Metanephros (tissue), 2 donors: ENCODE results near the gene CEACAM20. TPM values are rescaled to one million over a fixed set of nuclear protein-coding genes. Genes with fewer than 3 reads are reported as not detected.

Experiments used
- small RNA-seq: library from RNA; depleted of rRNA; stranded (forward); fragments of <200 nt; gene quantifications from one replicate; pipeline ENCODE3, GENCODE V24; 2014; ENCODE audit warnings: low replicate concordance
- total RNA-seq: library from RNA; depleted of rRNA; stranded (reverse); fragments of >200 nt; gene quantifications from one replicate; pipeline ENCODE4 v1.2.3, GENCODE V29; 2014

The CEACAM20 gene
- not detected for total RNA-seq

DNA sequence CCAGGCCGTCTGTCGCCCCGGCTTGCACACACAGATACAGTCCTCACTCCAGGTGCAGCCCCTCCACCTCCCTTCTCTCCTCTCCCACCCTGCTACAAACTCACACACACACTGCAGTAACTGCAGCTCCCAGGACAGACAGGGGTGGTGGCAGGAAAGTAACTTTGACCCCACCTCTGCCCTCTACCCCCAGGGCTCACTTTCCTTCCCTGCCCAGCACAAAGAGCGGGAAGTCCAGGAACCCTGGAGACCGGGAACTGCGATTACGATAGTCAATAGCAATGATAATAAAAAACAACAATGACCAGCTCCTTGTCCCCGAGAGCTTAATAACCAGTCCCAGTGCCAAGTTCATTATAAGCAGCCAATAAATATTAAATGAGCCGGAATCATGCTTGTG lies at the start of gene CEACAM20:
Gene CEACAM20 (minus strand): TSS at position 140 of the 400 bp plus-strand sequence. CDS start 166 bp downstream, outside the sequence.

DNA sequence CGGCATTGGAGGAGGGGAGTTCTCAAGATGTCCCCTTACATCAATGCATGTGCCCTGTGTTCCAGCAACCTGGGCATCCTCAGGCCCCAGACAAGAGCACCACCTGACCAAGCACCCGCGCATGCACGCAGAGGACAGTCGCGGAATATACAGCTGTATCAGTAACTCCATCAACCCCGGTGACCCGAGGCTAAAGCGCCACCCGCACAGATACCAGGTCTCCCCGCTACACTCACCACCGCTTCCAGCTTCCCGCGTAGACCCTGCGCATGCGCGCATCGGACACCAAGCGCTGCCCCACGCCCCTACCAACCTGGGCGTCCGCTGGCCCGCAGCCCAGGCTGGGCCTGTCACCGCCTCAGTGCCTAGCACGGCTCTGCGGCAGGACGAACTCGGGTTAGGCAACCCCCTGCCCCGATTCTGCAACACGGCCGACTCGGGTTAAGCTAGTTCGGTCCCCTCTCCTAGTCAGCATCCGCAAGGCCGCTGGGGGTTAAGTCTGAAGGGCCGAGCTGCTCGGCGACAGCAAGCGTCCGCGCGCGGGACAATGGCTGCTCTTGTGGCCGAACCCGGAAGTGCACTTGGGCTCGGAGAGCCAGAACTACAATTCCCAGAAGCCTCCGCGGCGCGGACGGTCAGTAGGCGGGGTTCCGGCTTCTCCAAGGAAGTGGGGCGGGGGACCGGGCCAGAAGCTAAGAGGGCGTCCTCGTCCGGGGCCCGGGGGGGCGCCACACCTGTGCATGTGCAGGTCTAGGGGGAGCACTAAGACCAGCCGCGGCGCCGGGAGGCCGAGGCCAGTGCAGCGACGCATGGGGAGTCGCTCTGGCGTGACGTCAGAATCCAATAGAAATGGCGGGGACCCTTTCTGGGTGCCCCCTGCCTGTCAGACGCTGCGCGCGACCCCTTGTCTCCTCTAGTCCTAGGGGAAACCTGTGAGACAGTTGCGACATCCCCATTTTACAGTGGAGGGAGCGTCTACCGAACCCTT lies 29.2 kb downstream of the CEACAM20 start, which contains the start of gene ZNF180:
Gene ZNF180 (minus strand): TSS at position 561 of the 988 bp plus-strand sequence. CDS start 3,188 bp downstream, outside the sequence.

Small RNA genes lying within 50 kb of the gene (small RNA-seq; reads per million reads assigned to genes)
- gene AC243964.1 = not detected

Other genes with a start within 250 kb of the CEACAM20 start
- gene ZNF235, start 224.7 kb downstream of the CEACAM20 start, total RNA-seq = 13.5 TPM
- gene ZNF112, start 173.0 kb downstream of the CEACAM20 start, total RNA-seq = 11.9 TPM
- gene ZNF285, start 128.1 kb downstream of the CEACAM20 start, total RNA-seq = 6.4 TPM
- 10.8 TPM for gene ZNF229, start 81.2 kb downstream of the CEACAM20 start, total RNA-seq
- 15.0 TPM for gene ZNF180, start 29.2 kb downstream of the CEACAM20 start, total RNA-seq
- gene IGSF23, start 83.9 kb upstream of the CEACAM20 start, total RNA-seq = 0.76 TPM
- 51.9 TPM for gene PVR, start 114.2 kb upstream of the CEACAM20 start, total RNA-seq
- gene CEACAM19, start 141.8 kb upstream of the CEACAM20 start, total RNA-seq = 4.1 TPM
- not detected for gene CEACAM16, start 169.5 kb upstream of the CEACAM20 start, total RNA-seq
- 15.7 TPM for gene BCL3, start 219.0 kb upstream of the CEACAM20 start, total RNA-seq
- 8.8 TPM for gene CBLC, start 248.2 kb upstream of the CEACAM20 start, total RNA-seq